WTC11 (cell line): Measurements from ENCODE around the gene ZNF581. TPM values are rescaled to one million over a fixed set of nuclear protein-coding genes. Genes with fewer than 3 reads are reported as not detected.

Experiments
- ATAC-seq: fragments of 200-7000 bp; cut with Tn5 transposase; 2 replicates; pipeline ENCODE4 v1.10.0; 2021; ENCODE audit warnings: mild to moderate bottlenecking, moderate library complexity
- CTCF ChIA-PET: fragments of 300-600 bp; sonication (Branson Sonifier 250); formaldehyde crosslinking; loops from one replicate; lab custom pipeline; 2021; ENCODE audit warnings: antibody characterized with exemption; lab: Charles Lee
- POLR2A ChIA-PET: fragments of 350-600 bp; sonication (Branson Sonifier 250); formaldehyde crosslinking; loops from one replicate; lab custom pipeline; 2021; ENCODE audit warnings: antibody characterized with exemption; lab: Charles Lee
- DNase-seq: peaks from one replicate; pipeline ENCODE4 v3.0.0; 2021; ENCODE audit warnings: low spot score
- H3K27ac Mint-ChIP-seq: 2 replicates; pipeline ENCODE4 v1.8.0; 2021; ENCODE audit warnings: mixed read lengths
- H3K27me3 Mint-ChIP-seq: 2 replicates; pipeline ENCODE4 v1.8.0; 2021; ENCODE audit warnings: low read depth, mild to moderate bottlenecking, moderate library complexity, mixed read lengths
- H3K36me3 Mint-ChIP-seq: 2 replicates; pipeline ENCODE4 v1.8.0; 2021; ENCODE audit warnings: mixed read lengths
- H3K4me1 Mint-ChIP-seq: 2 replicates; pipeline ENCODE4 v1.8.0; 2022; ENCODE audit warnings: mixed read lengths
- H3K4me3 Mint-ChIP-seq: 2 replicates; pipeline ENCODE4 v1.8.0; 2021; ENCODE audit warnings: mild to moderate bottlenecking, moderate library complexity, mixed read lengths
- H3K9me3 Mint-ChIP-seq: 2 replicates; pipeline ENCODE4 v1.8.0; 2021; ENCODE audit warnings: mixed read lengths
- CREM ChIP-seq: sonication (generic); formaldehyde crosslinking; IDR thresholded peaks from 2 replicates; pipeline ENCODE4 v1.8.1; 2022; ENCODE audit warnings: mild to moderate bottlenecking, missing genetic modification reagents, moderate library complexity
- ELF4 ChIP-seq: sonication (generic); formaldehyde crosslinking; IDR thresholded peaks from 2 replicates; pipeline ENCODE4 v1.8.1; 2022; ENCODE audit warnings: low read depth, mild to moderate bottlenecking, moderate library complexity, missing genetic modification reagents
- ETV6 ChIP-seq: sonication (generic); formaldehyde crosslinking; IDR thresholded peaks from 2 replicates; pipeline ENCODE4 v1.8.1; 2022; ENCODE audit warnings: mild to moderate bottlenecking, missing genetic modification reagents
- FOXP1 ChIP-seq: sonication (generic); formaldehyde crosslinking; IDR thresholded peaks from 2 replicates; pipeline ENCODE4 v1.8.0; 2022; ENCODE audit warnings: missing genetic modification reagents, mild to moderate bottlenecking, moderate library complexity, borderline replicate concordance
- RELA ChIP-seq: sonication (generic); formaldehyde crosslinking; IDR thresholded peaks from 2 replicates; pipeline ENCODE4 v1.8.1; 2022; ENCODE audit warnings: missing genetic modification reagents, mild to moderate bottlenecking, borderline replicate concordance
- TEAD4 ChIP-seq: sonication (generic); formaldehyde crosslinking; IDR thresholded peaks from 2 replicates; pipeline ENCODE4 v1.8.0; 2022; ENCODE audit warnings: mild to moderate bottlenecking, missing genetic modification reagents
- TP53 ChIP-seq: sonication (generic); formaldehyde crosslinking; IDR thresholded peaks from 2 replicates; pipeline ENCODE4 v1.8.1; 2023; ENCODE audit warnings: mild to moderate bottlenecking, missing genetic modification reagents
- ZNF138 ChIP-seq: sonication (generic); formaldehyde crosslinking; conservative IDR thresholded peaks from 2 replicates; pipeline ENCODE4 v1.8.1; 2022; ENCODE audit warnings: mild to moderate bottlenecking, moderate library complexity, missing genetic modification reagents
- ZNF219 ChIP-seq: sonication (generic); formaldehyde crosslinking; IDR thresholded peaks from 2 replicates; pipeline ENCODE4 v1.8.0; 2023; ENCODE audit warnings: missing genetic modification reagents, mild to moderate bottlenecking, borderline replicate concordance
- ZNF416 ChIP-seq: fragments of 250-450 bp; sonication (Bioruptor Pico); IDR thresholded peaks from 2 replicates; pipeline ENCODE4 v1.9.0; 2021; ENCODE audit warnings: mild to moderate bottlenecking, inconsistent platforms
- total RNA-seq: library from RNA; stranded (reverse); gene quantifications from 3 replicates; pipeline ENCODE4 v1.2.3, GENCODE V29; 2021
- TF ChIP-seq, protein P1 (sequence below): sonication (generic); formaldehyde crosslinking; IDR thresholded peaks from 2 replicates; pipeline ENCODE4 v1.8.0; 2022; ENCODE audit warnings: mild to moderate bottlenecking, missing genetic modification reagents
- TF ChIP-seq, protein P2 (sequence below): sonication (generic); formaldehyde crosslinking; IDR thresholded peaks from 2 replicates; pipeline ENCODE4 v1.8.0; 2022; ENCODE audit warnings: mild to moderate bottlenecking, missing genetic modification reagents
- TF ChIP-seq, protein P3 (sequence below): fragments of 250-450 bp; sonication (Bioruptor Pico); IDR thresholded peaks from 2 replicates; pipeline ENCODE4 v1.8.0; 2021; ENCODE audit warnings: mild to moderate bottlenecking
- TF ChIP-seq, protein P4 (sequence below): sonication (generic); formaldehyde crosslinking; IDR thresholded peaks from 2 replicates; pipeline ENCODE4 v1.8.1; 2023; ENCODE audit warnings: mild to moderate bottlenecking, missing genetic modification reagents
- TF ChIP-seq, protein P5 (sequence below): sonication (generic); formaldehyde crosslinking; IDR thresholded peaks from 2 replicates; pipeline ENCODE4 v1.8.0; 2022; ENCODE audit warnings: mild to moderate bottlenecking, missing genetic modification reagents
- TF ChIP-seq, protein P6 (sequence below): sonication (generic); formaldehyde crosslinking; IDR thresholded peaks from 2 replicates; pipeline ENCODE4 v1.8.0; 2022; ENCODE audit warnings: missing genetic modification reagents

The ZNF581 gene
- total RNA-seq, 1 experiment from 2014 or later = 100 TPM

DNA sequence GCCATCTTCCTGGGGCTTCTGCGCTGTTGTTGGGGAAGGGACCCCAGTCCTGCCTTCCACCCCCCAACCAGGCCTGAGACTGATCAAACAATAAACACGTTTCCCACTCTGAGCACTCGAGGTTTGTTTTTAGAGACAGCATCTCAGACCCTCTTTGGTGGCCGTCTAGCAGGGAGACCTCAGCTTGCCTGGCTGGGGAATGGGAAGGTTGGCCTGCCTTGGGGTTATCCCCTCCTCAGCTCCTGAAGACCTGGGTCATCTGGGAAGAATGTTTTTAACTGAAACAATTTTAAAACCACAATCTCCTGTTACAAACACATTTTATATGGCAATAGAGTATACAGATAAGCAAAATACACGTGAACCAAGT is 2.0 kb downstream of the ZNF581 start (continued):
- TF ChIP-seq, protein P1, sequence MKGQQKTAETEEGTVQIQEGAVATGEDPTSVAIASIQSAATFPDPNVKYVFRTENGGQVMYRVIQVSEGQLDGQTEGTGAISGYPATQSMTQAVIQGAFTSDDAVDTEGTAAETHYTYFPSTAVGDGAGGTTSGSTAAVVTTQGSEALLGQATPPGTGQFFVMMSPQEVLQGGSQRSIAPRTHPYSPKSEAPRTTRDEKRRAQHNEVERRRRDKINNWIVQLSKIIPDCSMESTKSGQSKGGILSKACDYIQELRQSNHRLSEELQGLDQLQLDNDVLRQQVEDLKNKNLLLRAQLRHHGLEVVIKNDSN (CRISPR knock-in tag) = no peak

DNA sequence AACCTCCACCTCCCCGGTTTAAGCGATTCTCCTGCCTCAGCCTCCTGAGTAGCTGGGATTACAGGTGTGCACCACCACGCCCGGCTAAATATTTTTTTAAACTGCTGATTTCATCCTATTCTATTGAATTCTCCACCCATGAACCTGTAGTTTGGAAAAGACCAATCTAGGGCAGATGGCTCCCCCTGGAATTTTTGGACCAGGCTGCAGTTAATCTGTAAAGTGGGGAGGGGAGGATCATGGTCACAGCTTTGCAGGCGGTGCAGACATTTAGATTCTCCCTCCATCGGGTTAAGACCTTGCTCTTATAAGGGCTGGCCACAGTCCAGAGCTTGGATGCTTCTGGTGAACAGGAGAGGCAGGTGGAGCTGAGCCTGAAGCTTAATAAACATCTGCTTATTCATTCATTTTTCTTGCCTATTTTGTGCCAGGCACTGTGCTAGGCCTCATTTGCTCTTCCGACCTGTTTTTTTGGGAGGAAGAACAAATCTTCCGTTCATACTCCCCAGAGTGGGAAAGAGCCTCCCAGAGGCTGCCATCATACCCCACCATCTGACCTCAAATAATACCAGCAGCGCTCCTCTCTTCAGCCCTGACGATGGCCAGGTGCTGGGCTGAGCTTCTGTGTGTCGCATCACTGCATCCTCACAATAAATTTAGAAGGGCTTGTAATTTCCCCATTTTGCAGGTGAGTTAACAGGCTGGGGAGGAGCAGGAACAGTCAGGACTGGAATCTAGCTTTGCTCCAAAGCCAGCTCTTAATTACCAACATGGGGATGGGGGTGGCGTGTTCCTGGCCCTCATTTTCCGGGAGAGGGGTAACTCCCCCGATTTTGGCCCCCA is 3.7 kb downstream of the ZNF581 start:
- TF ChIP-seq CREM (CRISPR knock-in tag) = 0 out of 2 replicates have a peak, but pooled peaks have one; percentile 3
- TF ChIP-seq TP53 (CRISPR knock-in tag) = no peak
- no peaks in the 10 kb centered on the region for H3K27me3 Mint-ChIP-seq
- H3K36me3 Mint-ChIP-seq = peaks cover 16% of the 10 kb centered on the region
- ChIA-PET CTCF (interaction anchor here (0.5 to 4.6 kb wide), 13 partner anchors 13 to 512 kb away, joined by 3 to 25 read pairs (median 6); partner anchors contain the start of genes FIZ1, ZNF784 and ZNF865), POLR2A (interaction anchor here (0.8 to 2.1 kb wide), 5 partner anchors 24 to 162 kb away, joined by 3 to 6 read pairs (median 3); partner anchors contain the start of genes FIZ1 and NAT14)
- ATAC-seq = no peak
- peak overlapping the region; percentile 86 for H3K4me3 Mint-ChIP-seq
- H3K27ac Mint-ChIP-seq = peak overlapping the region; percentile 89; the same call in 1 of the 2 replicates
- no peak for DNase-seq
- H3K4me1 Mint-ChIP-seq = peaks cover 24% of the 10 kb centered on the region
- no peaks in the 10 kb centered on the region for H3K9me3 Mint-ChIP-seq

DNA sequence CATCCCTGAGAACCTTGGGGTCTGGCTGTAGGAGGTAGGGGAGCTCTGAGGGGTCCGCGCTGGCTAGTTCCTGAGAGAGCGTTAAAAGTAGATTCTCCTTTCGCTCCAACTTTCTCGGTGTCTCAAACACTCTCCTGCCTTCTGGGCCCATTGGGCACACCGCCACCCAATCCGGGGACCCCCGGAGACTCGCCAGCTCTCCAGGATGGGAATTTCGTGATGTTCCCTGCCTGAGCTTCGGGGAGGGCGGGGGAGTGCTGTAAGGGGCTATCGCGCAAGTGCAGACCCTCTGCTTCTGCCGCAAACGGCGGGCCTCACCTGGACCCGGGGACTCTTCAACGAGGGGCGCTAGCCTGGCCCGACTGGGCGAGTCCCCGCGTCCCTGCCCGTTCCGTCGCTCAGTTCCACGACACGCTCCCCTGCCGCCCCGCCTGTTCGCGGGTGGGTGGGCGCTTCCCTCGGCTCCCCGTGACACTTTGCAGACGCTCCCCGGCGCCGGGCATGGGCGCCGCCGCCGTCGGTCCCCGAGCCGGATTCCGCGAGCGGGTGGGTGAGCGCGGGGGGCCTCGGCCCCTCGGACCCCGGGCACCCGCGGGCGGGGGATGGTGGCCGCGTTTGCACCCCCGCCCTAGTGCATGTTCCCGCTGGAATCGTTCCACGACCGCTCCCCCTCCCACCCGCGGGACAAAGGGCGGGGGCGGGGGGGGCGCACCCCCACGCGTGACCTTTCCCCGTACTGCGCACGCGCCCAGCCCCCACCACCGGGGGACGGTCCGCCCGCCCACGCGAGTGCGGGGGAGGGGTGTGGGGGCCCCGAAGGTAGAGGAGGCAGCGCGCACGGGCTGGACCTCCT is 4.5 kb downstream of the ZNF581 start, which contains the start of gene CCDC106:
TSS of gene CCDC106 (plus strand) at position 481 of the 853 bp plus-strand sequence. CDS start 835 bp downstream, outside the sequence.
- H3K9me3 Mint-ChIP-seq = no peaks in the 10 kb centered on the region
- ChIA-PET CTCF (interaction anchor here (0.5 to 4.6 kb wide), 14 partner anchors 13 to 507 kb away, joined by 3 to 25 read pairs (median 6); partner anchors contain the start of genes FIZ1, ZNF784 and ZNF865), POLR2A (interaction anchor here (0.6 to 2.1 kb wide), 6 partner anchors 23 to 163 kb away, joined by 3 to 6 read pairs (median 3); partner anchors contain the start of genes FIZ1 and NAT14)
- peak within 1 kb of the TSS; percentile 86 for H3K4me3 Mint-ChIP-seq
- H3K27me3 Mint-ChIP-seq = no peaks in the 10 kb centered on the region
- DNase-seq (peak; percentile 85), ATAC-seq (peak; percentile 43)
- peaks cover 26% of the 10 kb centered on the region for H3K4me1 Mint-ChIP-seq
- peak within 1 kb of the TSS; percentile 89 for H3K27ac Mint-ChIP-seq
- peaks cover 16% of the 10 kb centered on the region for H3K36me3 Mint-ChIP-seq
- no peak for TF ChIP-seq CREM (CRISPR knock-in tag)
- 0 out of 2 replicates have a peak, but pooled peaks have one; percentile 39 for TF ChIP-seq TEAD4 (CRISPR knock-in tag)
- TF ChIP-seq ZNF416 = 0 out of 2 replicates have a peak, but pooled peaks have one; percentile 53
- no peak for TF ChIP-seq ZNF138 (CRISPR knock-in tag)
- TF ChIP-seq, protein P2, sequence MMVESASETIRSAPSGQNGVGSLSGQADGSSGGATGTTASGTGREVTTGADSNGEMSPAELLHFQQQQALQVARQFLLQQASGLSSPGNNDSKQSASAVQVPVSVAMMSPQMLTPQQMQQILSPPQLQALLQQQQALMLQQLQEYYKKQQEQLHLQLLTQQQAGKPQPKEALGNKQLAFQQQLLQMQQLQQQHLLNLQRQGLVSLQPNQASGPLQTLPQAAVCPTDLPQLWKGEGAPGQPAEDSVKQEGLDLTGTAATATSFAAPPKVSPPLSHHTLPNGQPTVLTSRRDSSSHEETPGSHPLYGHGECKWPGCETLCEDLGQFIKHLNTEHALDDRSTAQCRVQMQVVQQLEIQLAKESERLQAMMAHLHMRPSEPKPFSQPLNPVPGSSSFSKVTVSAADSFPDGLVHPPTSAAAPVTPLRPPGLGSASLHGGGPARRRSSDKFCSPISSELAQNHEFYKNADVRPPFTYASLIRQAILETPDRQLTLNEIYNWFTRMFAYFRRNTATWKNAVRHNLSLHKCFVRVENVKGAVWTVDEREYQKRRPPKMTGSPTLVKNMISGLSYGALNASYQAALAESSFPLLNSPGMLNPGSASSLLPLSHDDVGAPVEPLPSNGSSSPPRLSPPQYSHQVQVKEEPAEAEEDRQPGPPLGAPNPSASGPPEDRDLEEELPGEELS (CRISPR knock-in tag) = peak; percentile 87
- TF ChIP-seq, protein P3, sequence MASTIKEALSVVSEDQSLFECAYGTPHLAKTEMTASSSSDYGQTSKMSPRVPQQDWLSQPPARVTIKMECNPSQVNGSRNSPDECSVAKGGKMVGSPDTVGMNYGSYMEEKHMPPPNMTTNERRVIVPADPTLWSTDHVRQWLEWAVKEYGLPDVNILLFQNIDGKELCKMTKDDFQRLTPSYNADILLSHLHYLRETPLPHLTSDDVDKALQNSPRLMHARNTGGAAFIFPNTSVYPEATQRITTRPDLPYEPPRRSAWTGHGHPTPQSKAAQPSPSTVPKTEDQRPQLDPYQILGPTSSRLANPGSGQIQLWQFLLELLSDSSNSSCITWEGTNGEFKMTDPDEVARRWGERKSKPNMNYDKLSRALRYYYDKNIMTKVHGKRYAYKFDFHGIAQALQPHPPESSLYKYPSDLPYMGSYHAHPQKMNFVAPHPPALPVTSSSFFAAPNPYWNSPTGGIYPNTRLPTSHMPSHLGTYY = no peak
- TF ChIP-seq, protein P4, sequence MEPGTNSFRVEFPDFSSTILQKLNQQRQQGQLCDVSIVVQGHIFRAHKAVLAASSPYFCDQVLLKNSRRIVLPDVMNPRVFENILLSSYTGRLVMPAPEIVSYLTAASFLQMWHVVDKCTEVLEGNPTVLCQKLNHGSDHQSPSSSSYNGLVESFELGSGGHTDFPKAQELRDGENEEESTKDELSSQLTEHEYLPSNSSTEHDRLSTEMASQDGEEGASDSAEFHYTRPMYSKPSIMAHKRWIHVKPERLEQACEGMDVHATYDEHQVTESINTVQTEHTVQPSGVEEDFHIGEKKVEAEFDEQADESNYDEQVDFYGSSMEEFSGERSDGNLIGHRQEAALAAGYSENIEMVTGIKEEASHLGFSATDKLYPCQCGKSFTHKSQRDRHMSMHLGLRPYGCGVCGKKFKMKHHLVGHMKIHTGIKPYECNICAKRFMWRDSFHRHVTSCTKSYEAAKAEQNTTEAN = peak; percentile 62; the same call in 1 of the 2 replicates
- TF ChIP-seq, protein P5, sequence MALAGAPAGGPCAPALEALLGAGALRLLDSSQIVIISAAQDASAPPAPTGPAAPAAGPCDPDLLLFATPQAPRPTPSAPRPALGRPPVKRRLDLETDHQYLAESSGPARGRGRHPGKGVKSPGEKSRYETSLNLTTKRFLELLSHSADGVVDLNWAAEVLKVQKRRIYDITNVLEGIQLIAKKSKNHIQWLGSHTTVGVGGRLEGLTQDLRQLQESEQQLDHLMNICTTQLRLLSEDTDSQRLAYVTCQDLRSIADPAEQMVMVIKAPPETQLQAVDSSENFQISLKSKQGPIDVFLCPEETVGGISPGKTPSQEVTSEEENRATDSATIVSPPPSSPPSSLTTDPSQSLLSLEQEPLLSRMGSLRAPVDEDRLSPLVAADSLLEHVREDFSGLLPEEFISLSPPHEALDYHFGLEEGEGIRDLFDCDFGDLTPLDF (CRISPR knock-in tag) = no peak
- TF ChIP-seq, protein P6, sequence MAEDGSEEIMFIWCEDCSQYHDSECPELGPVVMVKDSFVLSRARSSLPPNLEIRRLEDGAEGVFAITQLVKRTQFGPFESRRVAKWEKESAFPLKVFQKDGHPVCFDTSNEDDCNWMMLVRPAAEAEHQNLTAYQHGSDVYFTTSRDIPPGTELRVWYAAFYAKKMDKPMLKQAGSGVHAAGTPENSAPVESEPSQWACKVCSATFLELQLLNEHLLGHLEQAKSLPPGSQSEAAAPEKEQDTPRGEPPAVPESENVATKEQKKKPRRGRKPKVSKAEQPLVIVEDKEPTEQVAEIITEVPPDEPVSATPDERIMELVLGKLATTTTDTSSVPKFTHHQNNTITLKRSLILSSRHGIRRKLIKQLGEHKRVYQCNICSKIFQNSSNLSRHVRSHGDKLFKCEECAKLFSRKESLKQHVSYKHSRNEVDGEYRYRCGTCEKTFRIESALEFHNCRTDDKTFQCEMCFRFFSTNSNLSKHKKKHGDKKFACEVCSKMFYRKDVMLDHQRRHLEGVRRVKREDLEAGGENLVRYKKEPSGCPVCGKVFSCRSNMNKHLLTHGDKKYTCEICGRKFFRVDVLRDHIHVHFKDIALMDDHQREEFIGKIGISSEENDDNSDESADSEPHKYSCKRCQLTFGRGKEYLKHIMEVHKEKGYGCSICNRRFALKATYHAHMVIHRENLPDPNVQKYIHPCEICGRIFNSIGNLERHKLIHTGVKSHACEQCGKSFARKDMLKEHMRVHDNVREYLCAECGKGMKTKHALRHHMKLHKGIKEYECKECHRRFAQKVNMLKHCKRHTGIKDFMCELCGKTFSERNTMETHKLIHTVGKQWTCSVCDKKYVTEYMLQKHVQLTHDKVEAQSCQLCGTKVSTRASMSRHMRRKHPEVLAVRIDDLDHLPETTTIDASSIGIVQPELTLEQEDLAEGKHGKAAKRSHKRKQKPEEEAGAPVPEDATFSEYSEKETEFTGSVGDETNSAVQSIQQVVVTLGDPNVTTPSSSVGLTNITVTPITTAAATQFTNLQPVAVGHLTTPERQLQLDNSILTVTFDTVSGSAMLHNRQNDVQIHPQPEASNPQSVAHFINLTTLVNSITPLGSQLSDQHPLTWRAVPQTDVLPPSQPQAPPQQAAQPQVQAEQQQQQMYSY (CRISPR knock-in tag) = peak; percentile 20; the same call in 1 of the 2 replicates
- TF ChIP-seq ETV6 (CRISPR knock-in tag) = peak; percentile 80
- TF ChIP-seq RELA (CRISPR knock-in tag) = peak; percentile 39; the same call in 1 of the 2 replicates
- 0 out of 2 replicates have a peak, but pooled peaks have one; percentile 19 for TF ChIP-seq ZNF219 (CRISPR knock-in tag)
- 0 out of 2 replicates have a peak, but pooled peaks have one; percentile 59 for TF ChIP-seq ELF4 (CRISPR knock-in tag)
- 0 out of 2 replicates have a peak, but pooled peaks have one; percentile 12 for TF ChIP-seq FOXP1 (CRISPR knock-in tag)
